OCI-LY7 (cell line): ENCODE results near the gene ZDHHC14. TPM values are rescaled to one million over a fixed set of nuclear protein-coding genes. Genes with fewer than 3 reads are reported as not detected.

Experiments used
- BruUV-seq: library from RNA; stranded (reverse); fragments of 400-500 nt; replicated peaks from 2 replicates; lab custom pipeline; 2021; lab: Mats Ljungman, UMichigan
- CTCF ChIA-PET: fragments of 300-600 bp; sonication (Branson Sonifier 250); formaldehyde crosslinking; loops from one replicate; lab custom pipeline; 2022; ENCODE audit warnings: antibody characterized with exemption; ENCODE audit not compliant: unreplicated experiment; lab: Charles Lee
- POLR2A ChIA-PET: fragments of 300-600 bp; sonication (Branson Sonifier 250); formaldehyde crosslinking; loops from one replicate; lab custom pipeline; 2022; ENCODE audit warnings: antibody characterized with exemption; lab: Charles Lee
- DNase-seq: peaks from one replicate; pipeline ENCODE4 v3.0.0-alpha.2; 2015; ENCODE audit warnings: low spot score
- H2AFZ ChIP-seq: fragments of 200-600 bp; sonication (generic), shearing (Covaris generic); 2 replicates; pipeline ENCODE4 v1.6.1; 2014; ENCODE audit warnings: mild to moderate bottlenecking, antibody characterized with exemption, low read length, moderate library complexity
- H3K27ac ChIP-seq: fragments of 200-600 bp; sonication (generic); 2 replicates; pipeline ENCODE4 v1.5.1; 2014; ENCODE audit warnings: mixed run types, low read depth, mild to moderate bottlenecking, moderate library complexity, low read length, inconsistent platforms; ENCODE audit not compliant: poor library complexity, severe bottlenecking
- H3K36me3 ChIP-seq: fragments of 200-600 bp; sonication (generic); 2 replicates; pipeline ENCODE4 v1.6.1; 2014; ENCODE audit warnings: mild to moderate bottlenecking, antibody characterized with exemption, low read length, moderate library complexity, mixed read lengths; ENCODE audit not compliant: insufficient read depth
- H3K4me1 ChIP-seq: fragments of 200-600 bp; sonication (generic); 2 replicates; pipeline ENCODE4 v1.5.1; 2014; ENCODE audit warnings: mild to moderate bottlenecking, low read length; ENCODE audit not compliant: insufficient read depth, poor library complexity, severe bottlenecking
- H3K4me2 ChIP-seq: fragments of 200-600 bp; sonication (generic); 2 replicates; pipeline ENCODE4 v1.6.1; 2014; ENCODE audit warnings: mild to moderate bottlenecking, low read length
- H3K4me3 ChIP-seq: fragments of 200-600 bp; sonication (generic); 2 replicates; pipeline ENCODE4 v1.5.1; 2014; ENCODE audit warnings: mild to moderate bottlenecking, low read depth, low read length; ENCODE audit not compliant: poor library complexity, severe bottlenecking
- H3K79me2 ChIP-seq: fragments of 200-600 bp; sonication (generic); 2 replicates; pipeline ENCODE4 v1.6.1; 2016; ENCODE audit warnings: low read depth, mild to moderate bottlenecking, low read length, moderate library complexity, mixed read lengths; ENCODE audit not compliant: insufficient read depth
- H3K9me2 ChIP-seq: fragments of 200-600 bp; sonication (generic); 2 replicates; pipeline ENCODE4 v1.6.1; 2016; ENCODE audit warnings: mild to moderate bottlenecking, low read length, mixed read lengths; ENCODE audit not compliant: insufficient read depth
- H3K9me3 ChIP-seq: fragments of 200-600 bp; sonication (generic); 2 replicates; pipeline ENCODE4 v1.6.1; 2014; ENCODE audit warnings: mild to moderate bottlenecking, mixed run types, low read length, mixed read lengths
- H4K20me1 ChIP-seq: fragments of 200-600 bp; sonication (generic); 2 replicates; pipeline ENCODE4 v1.6.1; 2014; ENCODE audit warnings: mild to moderate bottlenecking, antibody characterized with exemption, low read length, moderate library complexity, mixed read lengths; ENCODE audit not compliant: insufficient read depth
- CTCF ChIP-seq: fragments of 200-600 bp; sonication (generic); conservative IDR thresholded peaks from 2 replicates; pipeline ENCODE4 v1.5.1; 2014; ENCODE audit warnings: mild to moderate bottlenecking, antibody characterized with exemption, low read length, moderate library complexity, mixed read lengths
- EZH2phosphoT487 ChIP-seq: fragments of 200-600 bp; sonication (generic); IDR thresholded peaks from 2 replicates; pipeline ENCODE4 v1.6.1; 2018; ENCODE audit warnings: low read depth, borderline replicate concordance, mild to moderate bottlenecking, mixed run types, antibody characterized with exemption, low read length, moderate library complexity, mixed read lengths
- intact Hi-C: fragments of 100-400 bp; cut with micrococcal nuclease; formaldehyde crosslinking; loops from one replicate; pipeline ENCODE4 v1.10.0; 2022; ENCODE audit not compliant: unreplicated experiment
- total RNA-seq, 2 experiments: library from RNA; depleted of rRNA in 1 of 2; stranded (reverse); fragments of >200 nt in 1 of 2; shearing (Covaris generic) in 1 of 2; gene quantifications; 2 replicates each; pipeline ENCODE4 v1.2.3, GENCODE V29; 2014 to 2022

The ZDHHC14 gene
- total RNA-seq, 2 experiments from 2014 or later = 0.69 to 3.0 TPM

DNA sequence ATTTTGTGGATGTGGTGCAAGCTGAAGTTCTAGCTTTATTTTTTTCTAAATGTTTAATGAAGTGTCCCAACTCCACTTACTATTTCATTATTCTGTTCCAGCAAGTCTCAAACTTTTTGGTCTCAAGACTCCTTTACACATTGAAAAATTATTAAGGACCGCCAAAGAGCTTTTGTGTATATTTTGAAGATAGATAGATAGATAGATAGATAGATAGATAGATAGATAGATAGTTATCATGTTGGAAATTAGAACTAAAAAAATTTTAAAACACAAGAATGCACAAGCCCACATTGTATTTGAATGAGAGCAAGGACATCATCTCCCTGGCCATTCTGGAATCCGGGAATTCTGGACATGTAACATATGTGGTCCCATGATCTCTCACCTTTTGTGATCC is 260.8 kb downstream of the ZDHHC14 start:
- Histone ChIP-seq H3K79me2 (no peaks in the 10 kb centered on the region), H2AFZ (no peak overlapping the region), H3K9me2 (no peaks in the 10 kb centered on the region), H3K36me3 (no peaks in the 10 kb centered on the region), H3K4me2 (no peak overlapping the region), H3K4me3 (no peak overlapping the region), H3K27ac (no peak overlapping the region), H3K4me1 (no peaks in the 10 kb centered on the region), H4K20me1 (no peaks in the 10 kb centered on the region), H3K9me3 (no peaks in the 10 kb centered on the region)
- intact Hi-C loops = no loop called here
- TF ChIP-seq EZH2phosphoT487 (no peak), CTCF (no peak)
- BruUV-seq = no TSS peak
- ChIA-PET CTCF (no interaction called here), POLR2A (no interaction called here)
- no peak for DNase-seq

DNA sequence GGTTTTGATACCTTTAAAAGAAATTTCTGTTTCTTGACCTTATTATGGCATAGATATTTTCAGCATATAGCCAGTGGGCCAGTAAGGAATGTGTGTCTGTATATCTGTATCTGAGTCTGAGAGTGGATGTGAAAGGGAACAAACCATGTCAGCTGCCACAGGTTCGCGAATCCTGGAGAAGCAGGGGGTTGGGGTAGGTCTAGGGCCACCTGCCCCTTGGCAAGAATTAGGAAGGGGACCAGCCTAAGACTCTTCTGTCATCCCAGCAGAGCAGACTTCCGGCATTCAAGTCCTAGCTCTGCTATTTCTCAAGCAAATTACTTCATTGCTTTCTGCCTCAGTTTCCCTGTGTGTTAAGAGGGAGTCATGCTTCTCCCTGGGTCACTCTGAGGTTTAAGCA is 261.7 kb downstream of the ZDHHC14 start:
- Histone ChIP-seq H3K79me2 (no peaks in the 10 kb centered on the region), H3K4me1 (no peaks in the 10 kb centered on the region), H3K27ac (no peak overlapping the region), H3K36me3 (no peaks in the 10 kb centered on the region), H3K9me3 (no peaks in the 10 kb centered on the region), H2AFZ (no peak overlapping the region), H3K4me3 (no peak overlapping the region), H3K9me2 (no peaks in the 10 kb centered on the region), H4K20me1 (no peaks in the 10 kb centered on the region), H3K4me2 (no peak overlapping the region)
- no peak for DNase-seq
- POLR2A ChIA-PET = no interaction called here
- intact Hi-C loops = no loop called here
- TF ChIP-seq EZH2phosphoT487 = no peak
- no peak for TF ChIP-seq CTCF
- BruUV-seq = no TSS peak
- CTCF ChIA-PET = no interaction called here

GRCh38 chr6:157644043-157644810 is 263.2 kb downstream of the ZDHHC14 start:
- H3K4me1 ChIP-seq = no peaks in the 10 kb centered on the region
- intact Hi-C loops = no loop called here
- CTCF ChIA-PET = no interaction called here
- H3K9me3 ChIP-seq = no peaks in the 10 kb centered on the region
- no TSS peak for BruUV-seq
- H3K4me3 ChIP-seq = no peak overlapping the region
- no peaks in the 10 kb centered on the region for H3K79me2 ChIP-seq
- no peak for TF ChIP-seq EZH2phosphoT487
- peak; percentile 53; the same call in 1 of the 2 replicates for TF ChIP-seq CTCF
- POLR2A ChIA-PET = no interaction called here
- no peaks in the 10 kb centered on the region for H3K9me2 ChIP-seq
- no peak overlapping the region for H2AFZ ChIP-seq
- no peak for DNase-seq
- no peaks in the 10 kb centered on the region for H3K36me3 ChIP-seq
- no peak overlapping the region for H3K27ac ChIP-seq
- no peak overlapping the region for H3K4me2 ChIP-seq
- H4K20me1 ChIP-seq = no peaks in the 10 kb centered on the region
